Activated T-helper 1 cell treated with Interleukin-2 at 50 U/mL for 16 hours (primary cell): ENCODE measurements around the gene EFCAB6.

ENCODE experiments used
- DNase-seq: peaks from one replicate; pipeline ENCODE4 v3.0.0-alpha.2; 2020; ENCODE audit warnings: low read depth

Gene EFCAB6

GRCh38 chr22:43848366-43849171 lies 36.5 kb upstream of the EFCAB6 start:
- no peak for DNase-seq

- DNase-seq = no peak
Measured at GRCh38 chr22:43847376-43848289, 35.5 kb upstream of the EFCAB6 start.

GRCh38 chr22:43846966-43847365 lies 34.9 kb upstream of the EFCAB6 start:
- DNase-seq = no peak

DNA sequence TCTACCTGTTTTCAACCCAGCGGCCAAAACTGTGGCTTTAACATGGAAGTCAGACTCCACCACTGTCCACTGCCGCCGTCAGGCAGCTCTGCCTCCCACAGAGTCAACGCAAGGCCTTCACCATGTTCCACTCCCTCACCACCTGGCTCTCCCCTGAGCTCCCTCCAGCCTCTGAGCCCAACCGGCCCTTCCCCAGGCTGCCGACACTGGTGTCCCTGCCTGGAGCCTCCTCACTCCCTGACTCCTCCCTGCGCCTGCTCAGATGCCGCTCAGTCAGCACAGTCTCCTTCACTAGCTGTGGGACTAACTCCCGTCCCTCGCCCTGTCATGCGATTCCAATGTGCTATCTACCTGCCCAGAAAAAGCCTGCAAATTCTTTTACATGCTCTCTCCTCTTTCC lies 33.9 kb upstream of the EFCAB6 start:
- DNase-seq = no peak

DNA sequence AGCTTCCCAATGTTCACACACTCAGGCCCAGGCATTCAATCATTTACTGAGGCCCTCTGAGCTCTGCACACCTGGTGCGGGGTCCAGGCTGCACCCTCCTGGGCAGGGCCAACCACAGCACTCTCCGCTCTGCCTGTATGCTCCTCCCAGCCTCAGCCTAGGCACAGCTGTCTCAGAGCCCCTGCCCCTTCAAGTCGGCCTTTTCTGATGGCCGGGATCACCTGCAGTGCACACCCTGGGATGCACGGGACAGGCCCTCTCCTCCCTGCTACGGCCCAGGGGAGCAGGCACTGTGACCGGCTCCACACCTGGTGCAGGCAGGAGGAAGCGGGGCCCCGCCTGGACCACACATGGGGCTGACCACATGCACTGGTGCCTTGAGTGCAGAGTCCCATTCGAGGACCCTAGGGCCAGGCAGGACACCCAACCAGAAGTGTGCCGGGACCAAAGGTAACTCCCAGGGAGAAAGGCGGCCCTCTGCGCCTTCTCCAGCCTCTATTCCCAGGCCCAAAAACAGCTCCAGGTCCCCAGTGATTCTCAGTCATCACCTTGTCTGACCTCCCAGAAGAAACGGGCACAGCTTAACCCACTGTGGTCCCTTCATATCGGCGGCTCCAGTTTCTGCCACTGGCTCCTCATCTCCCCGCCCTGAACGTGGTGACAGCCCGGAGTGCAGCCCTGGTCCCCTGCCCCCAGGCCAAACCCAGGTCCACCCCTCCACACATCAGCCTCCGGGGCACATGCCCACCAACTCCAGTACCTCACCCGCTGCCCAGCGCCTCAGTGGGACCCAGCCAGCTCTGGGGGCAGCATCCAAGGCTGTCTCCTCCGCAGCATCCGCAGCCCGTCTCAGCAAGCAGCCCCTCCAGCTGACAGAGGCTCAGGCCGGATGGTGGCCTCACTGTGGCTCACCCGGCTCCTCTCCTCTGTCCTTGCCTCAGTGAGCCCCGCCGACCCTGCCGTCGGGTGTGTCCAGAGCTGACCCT lies 32.7 kb upstream of the EFCAB6 start:
- DNase-seq = no peak

- no peak for DNase-seq
Measured at GRCh38 chr22:43843783-43844530, 31.9 kb upstream of the EFCAB6 start.

DNA sequence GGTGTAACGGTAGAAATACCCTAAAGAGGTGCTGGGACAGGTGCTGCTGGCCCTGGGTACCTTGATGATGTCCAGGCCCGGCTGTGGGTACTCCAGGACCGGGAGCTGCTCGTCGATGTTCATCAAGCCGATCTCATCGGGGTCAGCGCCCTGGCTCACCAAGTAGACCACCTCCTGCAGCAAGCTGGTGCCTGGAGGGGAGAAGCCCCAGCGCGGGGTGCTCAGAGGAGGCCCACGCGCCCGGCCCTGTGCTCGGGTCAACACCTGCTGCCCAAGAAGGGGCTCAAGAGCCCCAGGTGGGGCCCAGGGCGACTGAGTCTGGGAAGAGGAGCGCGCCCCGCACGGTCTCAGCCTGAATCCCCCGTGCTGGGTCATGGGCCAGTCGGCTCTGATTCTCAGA lies 29.6 kb upstream of the EFCAB6 start:
- DNase-seq = no peak

DNA sequence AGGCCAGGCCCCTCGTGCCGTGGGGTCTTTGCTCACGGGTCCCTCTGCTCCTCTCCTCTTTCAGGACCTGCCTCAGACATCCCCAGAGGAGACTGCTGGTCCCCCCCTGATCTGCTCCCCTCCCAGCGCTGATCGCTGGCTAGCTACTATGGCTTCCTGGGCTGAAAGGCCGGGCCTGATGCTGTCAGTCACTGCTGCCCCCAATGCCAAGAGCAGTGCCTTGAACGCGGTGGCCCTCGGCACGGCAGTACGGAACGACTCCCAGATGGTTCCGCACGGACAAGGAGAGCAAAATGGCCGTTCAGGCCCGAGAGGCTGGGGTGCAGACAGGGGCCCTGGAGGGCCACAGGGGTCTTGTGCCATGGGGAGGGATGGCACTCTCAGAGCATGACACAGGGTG lies 28.7 kb upstream of the EFCAB6 start:
- DNase-seq = no peak

DNA sequence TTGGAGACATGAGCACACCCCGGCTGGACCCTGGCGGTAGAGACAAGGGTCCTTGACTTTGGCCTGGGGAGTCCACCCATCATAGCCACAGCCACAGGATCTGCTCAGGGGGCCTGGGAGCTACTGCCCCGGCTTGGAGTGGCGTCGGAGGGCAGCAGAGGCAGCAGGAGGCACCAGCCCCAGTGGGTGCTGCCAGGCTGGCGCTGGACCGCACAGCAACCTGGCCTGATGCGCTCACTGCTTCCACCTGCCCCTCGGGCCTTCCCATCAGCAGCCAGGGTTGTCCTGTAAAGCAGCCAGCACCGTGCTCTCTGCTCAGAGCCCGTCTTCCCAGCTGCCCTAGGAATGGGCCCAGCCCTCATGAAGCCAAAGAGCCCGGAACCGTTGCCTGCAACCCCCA lies 28.3 kb upstream of the EFCAB6 start:
- DNase-seq = no peak

DNA sequence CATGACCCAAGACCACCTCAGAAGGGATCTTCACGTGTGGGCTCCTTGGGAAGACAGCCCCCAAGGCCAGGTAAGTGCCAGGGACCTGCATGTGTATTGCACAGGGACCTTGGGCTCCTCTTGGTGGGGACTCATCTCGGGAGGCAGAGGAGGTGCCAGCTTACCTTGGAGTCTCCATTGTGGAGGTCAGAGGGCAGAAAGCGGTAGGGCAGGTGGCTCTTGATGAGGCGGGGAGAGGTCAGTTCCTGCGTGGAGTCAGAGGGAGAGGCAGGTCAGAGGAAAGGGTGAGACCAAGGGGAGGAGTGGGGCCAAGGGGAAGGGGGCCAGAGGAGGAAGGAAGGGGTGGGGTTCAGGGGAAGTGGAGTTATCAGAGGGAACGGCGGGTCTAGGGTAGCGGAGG lies 27.7 kb upstream of the EFCAB6 start:
- DNase-seq = no peak

GRCh38 chr22:43838571-43839307 lies 26.6 kb upstream of the EFCAB6 start:
- DNase-seq = no peak

DNA sequence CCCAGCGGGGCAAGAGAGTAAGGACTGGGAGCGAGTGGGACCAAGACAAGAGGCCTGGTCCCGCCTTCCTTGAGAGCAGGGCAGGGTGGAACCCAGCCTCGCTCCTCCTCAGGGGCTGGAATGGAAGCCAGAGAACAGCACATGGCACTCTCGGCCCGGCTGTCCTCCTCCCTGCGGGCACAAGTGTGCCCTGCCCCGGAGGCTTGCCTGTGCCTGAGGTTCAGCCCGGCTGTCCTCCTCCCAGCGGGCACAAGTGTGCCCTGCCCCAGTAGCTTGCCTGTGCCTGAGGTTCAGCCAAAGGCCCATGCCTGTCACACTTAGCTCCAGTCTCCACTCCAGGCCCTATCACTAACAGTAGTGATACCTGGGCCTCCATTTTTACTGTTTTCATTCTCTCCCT lies 26.1 kb upstream of the EFCAB6 start:
- DNase-seq = no peak

DNA sequence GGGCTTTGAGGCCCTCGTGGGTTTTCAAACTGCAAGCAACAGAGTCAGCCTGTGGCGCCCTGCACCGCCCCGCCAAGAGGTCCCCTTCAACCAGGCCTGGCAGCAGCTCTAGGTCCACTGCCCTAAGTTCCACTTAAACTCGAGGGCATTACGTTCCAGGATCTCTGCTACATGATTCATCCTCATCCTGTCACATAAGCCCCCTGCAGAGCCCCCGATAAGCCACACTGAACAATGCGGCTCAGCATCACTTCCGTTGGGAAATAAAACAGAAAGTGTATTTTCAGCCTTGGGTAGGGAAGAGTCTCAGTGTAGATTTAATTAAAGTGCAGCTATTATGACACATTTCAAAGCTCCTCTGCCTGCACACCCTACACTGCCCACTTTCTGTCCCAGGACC lies 25.6 kb upstream of the EFCAB6 start:
- no peak for DNase-seq

DNA sequence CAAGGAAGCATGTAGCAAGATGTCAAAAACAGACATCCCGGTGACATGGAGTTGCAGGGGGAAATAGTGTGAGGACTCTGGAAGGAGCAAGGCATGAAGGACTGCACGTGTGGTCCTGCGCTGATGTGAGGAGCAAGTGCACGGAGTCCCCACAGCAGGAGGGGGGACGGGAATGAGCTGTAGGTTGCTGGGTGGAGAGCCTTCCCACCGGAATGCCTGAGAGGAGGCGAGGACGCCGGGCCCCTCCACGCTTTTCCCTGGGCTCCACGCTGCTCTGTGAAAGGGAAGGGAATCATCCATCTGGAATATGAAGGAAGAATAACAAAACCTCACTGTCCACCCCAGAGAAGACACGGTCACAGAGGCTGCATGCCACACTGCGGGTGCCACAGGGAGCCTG lies 23.6 kb upstream of the EFCAB6 start:
- no peak for DNase-seq

- no peak for DNase-seq
Measured at GRCh38 chr22:43835166-43835565, 23.1 kb upstream of the EFCAB6 start.

GRCh38 chr22:43833286-43834240 lies 21.5 kb upstream of the EFCAB6 start:
- no peak for DNase-seq

GRCh38 chr22:43832393-43833265 lies 20.5 kb upstream of the EFCAB6 start:
- no peak for DNase-seq
